DND-41 (cell line): ENCODE data around the gene NKX2-8.

Experiments
- EZH2 ChIP-seq: IDR thresholded peaks from 3 replicates; pipeline ENCODE4 v1.6.1; 2012; ENCODE audit warnings: borderline replicate concordance, low read depth, mild to moderate bottlenecking, moderate library complexity, low read length, inconsistent platforms; ENCODE audit not compliant: severe bottlenecking
- TF ChIP-seq, protein P1 (sequence below): IDR thresholded peaks from 2 replicates; pipeline ENCODE4 v1.5.1; 2012; ENCODE audit warnings: borderline replicate concordance, low read length, moderate library complexity, mild to moderate bottlenecking; ENCODE audit not compliant: poor library complexity, severe bottlenecking; ENCODE audit errors: extremely low read depth

- TF ChIP-seq, protein P1, sequence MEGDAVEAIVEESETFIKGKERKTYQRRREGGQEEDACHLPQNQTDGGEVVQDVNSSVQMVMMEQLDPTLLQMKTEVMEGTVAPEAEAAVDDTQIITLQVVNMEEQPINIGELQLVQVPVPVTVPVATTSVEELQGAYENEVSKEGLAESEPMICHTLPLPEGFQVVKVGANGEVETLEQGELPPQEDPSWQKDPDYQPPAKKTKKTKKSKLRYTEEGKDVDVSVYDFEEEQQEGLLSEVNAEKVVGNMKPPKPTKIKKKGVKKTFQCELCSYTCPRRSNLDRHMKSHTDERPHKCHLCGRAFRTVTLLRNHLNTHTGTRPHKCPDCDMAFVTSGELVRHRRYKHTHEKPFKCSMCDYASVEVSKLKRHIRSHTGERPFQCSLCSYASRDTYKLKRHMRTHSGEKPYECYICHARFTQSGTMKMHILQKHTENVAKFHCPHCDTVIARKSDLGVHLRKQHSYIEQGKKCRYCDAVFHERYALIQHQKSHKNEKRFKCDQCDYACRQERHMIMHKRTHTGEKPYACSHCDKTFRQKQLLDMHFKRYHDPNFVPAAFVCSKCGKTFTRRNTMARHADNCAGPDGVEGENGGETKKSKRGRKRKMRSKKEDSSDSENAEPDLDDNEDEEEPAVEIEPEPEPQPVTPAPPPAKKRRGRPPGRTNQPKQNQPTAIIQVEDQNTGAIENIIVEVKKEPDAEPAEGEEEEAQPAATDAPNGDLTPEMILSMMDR = no peak
- TF ChIP-seq EZH2 = no peak
Observed at GRCh38 chr14:36538051-36538450, 44.4 kb downstream of the NKX2-8 start.
